GM18858 (cell line): Measurements from ENCODE around the gene PLD2.
"Not testable (repeated sequence)": the region's sequence is repeated elsewhere in the genome, so short reads cannot be mapped to it uniquely, and the experiment has no call there.

Source experiments
- ATAC-seq: cut with Tn5 transposase; IDR thresholded peaks from one replicate; pipeline ENCODE4 v1.9.1; 2021; ENCODE audit not compliant: unreplicated experiment

Gene PLD2

DNA sequence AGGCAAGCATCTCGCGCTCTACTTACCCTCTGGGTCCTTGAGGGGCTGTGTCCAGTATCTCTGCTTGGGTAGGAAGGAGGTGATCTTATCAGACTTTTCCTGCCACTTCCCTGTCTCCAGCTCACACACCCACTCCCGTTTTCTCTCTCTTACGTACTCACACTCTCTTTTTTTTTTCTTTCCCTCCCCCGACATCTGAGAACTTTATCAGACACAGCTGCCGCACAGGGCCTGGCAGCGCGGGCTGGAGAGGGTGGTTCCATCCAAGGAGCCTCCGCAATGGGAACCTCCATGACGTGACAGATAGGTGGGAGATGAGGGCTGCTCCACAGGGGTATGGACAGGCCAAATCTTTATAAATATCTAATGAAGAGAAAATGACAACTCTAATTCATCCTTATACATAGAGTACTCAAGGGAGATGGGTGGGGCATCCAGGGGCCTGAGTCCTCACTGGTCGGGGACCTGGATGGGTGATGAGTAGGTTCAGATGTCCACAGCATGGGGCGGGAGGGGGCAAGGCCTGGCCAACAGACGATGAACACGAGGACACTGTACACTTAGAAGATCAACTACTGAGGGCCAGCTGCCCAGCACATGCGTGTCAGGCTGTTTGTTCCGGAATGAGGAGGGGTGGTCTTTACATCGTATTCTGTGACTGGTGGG is 49.5 kb downstream of the PLD2 start:
- no peak for ATAC-seq

- ATAC-seq = no peak
Measured at GRCh38 chr17:4856937-4857314, 50.0 kb downstream of the PLD2 start.

- not testable (repeated sequence) for ATAC-seq
Measured at GRCh38 chr17:4857347-4857746, 50.4 kb downstream of the PLD2 start.

GRCh38 chr17:4858068-4858881 is 51.3 kb downstream of the PLD2 start:
- no peak for ATAC-seq

GRCh38 chr17:4858882-4859260 is 51.9 kb downstream of the PLD2 start:
- no peak for ATAC-seq

GRCh38 chr17:4859816-4860625 is 53.1 kb downstream of the PLD2 start:
- ATAC-seq = no peak

DNA sequence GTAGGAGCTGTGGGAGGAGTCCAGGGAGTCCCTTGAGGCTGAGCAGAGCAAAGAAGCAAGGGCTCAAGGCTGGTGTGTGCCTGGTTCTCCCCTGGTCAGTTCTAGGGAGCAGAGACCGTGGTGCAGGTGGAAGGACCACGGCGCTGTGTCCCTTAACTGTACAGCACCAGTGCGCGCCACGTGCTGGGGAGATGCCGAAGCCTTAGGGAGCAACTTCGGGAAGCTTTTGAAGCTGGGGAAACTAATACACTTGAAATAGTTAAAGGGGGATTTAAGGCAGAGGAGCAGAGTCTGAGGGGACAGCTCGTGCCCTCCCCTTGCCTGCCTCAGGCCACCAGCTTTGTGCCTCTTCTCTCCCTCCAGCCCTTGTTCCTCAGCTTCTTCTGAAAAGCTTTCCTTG is 53.7 kb downstream of the PLD2 start:
- ATAC-seq = no peak

DNA sequence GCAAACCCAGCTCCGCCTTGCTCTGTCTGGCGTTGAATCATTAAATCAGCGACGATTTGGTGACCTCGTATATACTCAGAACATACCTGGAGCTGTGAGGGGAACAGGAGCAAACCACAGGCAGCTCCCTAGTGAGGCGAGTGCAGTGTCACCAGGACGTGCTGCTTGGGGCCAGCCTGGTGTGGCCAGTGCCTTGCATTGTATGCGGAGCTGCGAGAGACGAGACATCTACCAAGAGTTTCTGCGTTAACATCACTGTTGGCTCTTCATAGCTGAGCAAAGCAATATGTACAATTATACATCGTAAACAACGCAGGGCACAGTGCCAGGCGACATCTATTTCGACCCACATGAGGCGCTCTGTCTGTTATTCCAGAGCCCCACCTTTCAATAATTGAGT is 54.1 kb downstream of the PLD2 start:
- no peak for ATAC-seq

DNA sequence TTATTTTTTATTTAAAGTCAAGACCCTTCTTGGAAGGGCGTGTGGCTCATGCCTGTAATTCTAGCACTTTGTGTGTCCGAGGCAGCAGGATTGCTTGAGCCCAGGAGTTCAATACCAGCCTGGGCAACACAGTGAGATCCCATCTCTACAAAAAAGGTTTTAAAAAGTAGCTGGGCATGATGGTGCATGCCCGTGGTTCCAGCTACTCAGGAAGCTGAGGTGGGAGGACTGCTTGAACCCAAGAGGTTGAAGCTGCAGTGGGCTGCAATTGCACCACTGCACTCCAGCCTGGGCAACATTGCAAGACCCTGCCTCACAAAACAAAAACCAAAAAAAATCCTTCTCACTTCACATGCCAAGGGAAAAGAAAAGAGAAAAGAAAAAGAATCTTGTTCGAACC is 55.8 kb downstream of the PLD2 start:
- ATAC-seq = no peak

- no peak for ATAC-seq
Measured at GRCh38 chr17:4863321-4863720, 56.4 kb downstream of the PLD2 start.

DNA sequence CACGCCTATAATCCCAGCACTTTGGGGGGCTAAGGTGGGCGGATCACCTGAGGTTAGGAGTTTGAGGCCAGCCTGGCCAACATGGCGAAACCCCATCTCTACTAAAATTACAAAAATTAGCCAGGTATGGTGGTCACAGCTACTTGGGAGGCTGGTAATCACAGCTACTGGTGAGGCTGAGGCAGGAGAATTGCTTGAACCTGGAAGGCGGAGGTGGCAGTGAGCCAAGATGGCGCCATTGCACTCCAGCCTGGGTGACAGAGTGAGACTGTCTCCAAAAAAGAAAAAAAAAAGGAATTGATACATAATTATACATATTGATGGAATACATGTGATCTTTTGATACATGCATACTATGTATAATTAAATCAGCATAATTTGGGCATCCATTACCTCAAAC is 60.6 kb downstream of the PLD2 start:
- not testable (repeated sequence) for ATAC-seq

- not testable (repeated sequence) for ATAC-seq
Measured at GRCh38 chr17:4869058-4869998, 62.4 kb downstream of the PLD2 start.

DNA sequence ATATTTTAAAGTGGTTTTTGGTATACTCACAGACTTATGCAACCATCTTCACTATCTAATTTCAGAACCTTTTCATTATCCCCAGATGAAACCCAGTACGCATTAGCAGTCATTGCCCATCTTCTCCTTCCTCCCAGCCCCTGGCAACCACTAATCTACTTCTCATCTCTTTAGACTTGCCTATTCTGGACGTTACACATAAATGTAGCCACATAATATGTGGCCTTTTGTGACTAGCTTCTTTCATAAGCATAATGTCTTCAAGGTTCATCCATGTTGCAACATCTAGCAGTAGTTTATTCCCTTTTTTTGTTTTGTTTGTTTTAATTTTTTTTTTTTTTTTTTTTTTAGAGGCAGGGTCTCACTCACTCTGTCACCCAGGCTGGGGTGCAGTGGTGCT is 63.9 kb downstream of the PLD2 start:
- no peak for ATAC-seq

DNA sequence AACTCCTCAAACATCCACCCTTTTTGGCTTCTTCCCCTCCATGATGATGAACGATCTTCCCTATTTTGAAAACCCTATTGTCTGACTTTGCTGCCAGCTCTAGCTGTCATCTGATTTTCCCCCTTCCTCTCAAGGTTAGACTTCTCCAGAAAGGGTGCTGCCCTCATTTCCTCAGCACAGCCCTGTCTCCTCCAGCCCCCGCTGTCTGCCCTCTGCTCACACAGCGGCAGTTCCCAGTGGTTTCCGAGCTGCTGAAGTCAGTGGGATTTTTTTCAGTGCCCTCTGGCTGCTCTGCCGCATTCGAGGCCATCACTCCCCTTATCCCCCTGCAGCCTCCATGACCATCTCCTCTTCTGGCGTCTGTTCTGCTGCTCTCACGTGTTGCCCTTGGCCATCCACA is 65.8 kb downstream of the PLD2 start:
- no peak for ATAC-seq
